Psoas muscle (tissue), 8 donors: ENCODE data around the gene NMNAT3. TPM values are rescaled to one million over a fixed set of nuclear protein-coding genes. Genes with fewer than 3 reads are reported as not detected.

Source experiments
- ATAC-seq, 4 donors: fragments of 200-7000 bp; cut with Tn5 transposase; one replicate each; pipeline ENCODE4 v1.9.1; 2020; ENCODE audit warnings: moderate library complexity in 3 of 4, mild to moderate bottlenecking in 2 of 4
- DNase-seq, 2 donors: peaks; one replicate each; pipeline ENCODE4 v3.0.0-alpha.2; 2020
- H3K27ac ChIP-seq: fragments of 200-600 bp; one replicate; pipeline ENCODE4 v1.8.0; 2022
- H3K27me3 ChIP-seq, 3 donors: fragments of 200-600 bp in 1 of 3; one replicate each; pipeline versions ENCODE4 v1.6.1 to v1.8.0; 2013 to 2022; ENCODE audit warnings: low read length in 2 of 3, mild to moderate bottlenecking in 2 of 3, moderate library complexity in 1 of 3; ENCODE audit not compliant: insufficient read depth in 3 of 3
- H3K36me3 ChIP-seq, 2 donors: fragments of 200-600 bp in 1 of 2; one replicate each; pipeline versions ENCODE4 v1.6.1 to v1.8.0; 2013 to 2022; ENCODE audit warnings: low read depth in 1 of 2, mild to moderate bottlenecking in 1 of 2, moderate library complexity in 1 of 2; ENCODE audit not compliant: insufficient read depth in 1 of 2
- H3K4me1 ChIP-seq: fragments of 200-600 bp; one replicate; pipeline ENCODE4 v1.8.0; 2022
- H3K4me3 ChIP-seq: fragments of 200-600 bp; one replicate; pipeline ENCODE4 v1.8.0; 2022; ENCODE audit warnings: mild to moderate bottlenecking
- H3K9me3 ChIP-seq: fragments of 200-600 bp; one replicate; pipeline ENCODE4 v1.8.0; 2022
- CTCF ChIP-seq: fragments of 200-600 bp; IDR thresholded peaks from one replicate; pipeline ENCODE4 v1.8.0; 2022; ENCODE audit warnings: antibody characterized with exemption
- WGBS, 3 donors: extraction: QIAGEN DNeasy Blood & Tissue Kit; methylation state at CpG; one replicate each; pipeline versions ENCODE4 v1.1.6 to v1.1.7; 2013; 5-methylcytosine and 5-hydroxymethylcytosine counted together
- intact Hi-C, 2 donors: fragments of 100-400 bp; cut with DNase I; formaldehyde crosslinking; loops; one replicate each; pipeline versions ENCODE4 v1.11.0 to v1.14.2; 2022
- polyA plus RNA-seq, 3 donors: library from polyadenylated mRNA; stranded (reverse); fragments of 200-250 nt; gene quantifications; one replicate each; pipeline ENCODE4 v1.2.3, GENCODE V29; 2013
- total RNA-seq, 4 donors: library from RNA; stranded (reverse); fragmentation: NEBNext Ultra II Directional in 2 of 4; extraction: Animal tissue kit (Norgen Biotek cat#: 25700) in 2 of 4; gene quantifications; one replicate each; pipeline versions ENCODE4 v1.2.1 to v1.2.4, GENCODE V29; 2021 to 2023
- donor health status: healthy with polysubstance abuse.
- donor health status: DM: no; HTN: no; CAD: no; lungs with moderate emphysema.
- donor health status: Bipolar disorder and iron deficiency.
- donor health status: healthy.
- donor health status: DM: yes; HTN: yes; CAD: no.
- donor health status: DM: no; HTN: no; CAD: no.
- donor health status: DM: no; HTN: no; CAD: no.
- donor health status: DM: yes; HTN: yes; CAD: no.

Gene NMNAT3
- total and polyA plus RNA-seq, 7 donors, result 6.0 to 14.2 (median 8.9) TPM

- Histone ChIP-seq H3K27ac (no peak overlapping the region), H3K27me3 (no peaks in the 10 kb centered on the region), H3K4me3 (no peak overlapping the region), H3K36me3 (no peaks in the 10 kb centered on the region), H3K9me3 (no peaks in the 10 kb centered on the region), H3K4me1 (no peaks in the 10 kb centered on the region)
- DNase-seq (no peak), ATAC-seq (no peak)
- 92 to 96% (median 94%) methylated on average over 6 of the region's 6 CpGs for WGBS, 3 donors
- intact Hi-C loops, result no loop called here
- no peak for TF ChIP-seq CTCF
Observed at GRCh38 chr3:139633511-139633910, 44.3 kb downstream of the NMNAT3 start.

- intact Hi-C loops, result no loop called here
- TF ChIP-seq CTCF, result no peak
- ATAC-seq, result no peak
- Histone ChIP-seq H3K4me3 (no peak overlapping the region), H3K27me3 (no peaks in the 10 kb centered on the region), H3K36me3 (no peaks in the 10 kb centered on the region), H3K9me3 (no peaks in the 10 kb centered on the region), H3K4me1 (no peaks in the 10 kb centered on the region), H3K27ac (no peak overlapping the region)
- DNase-seq, result no peak
- 70 to 80% (median 79%) methylated on average over 4 of the region's 4 CpGs for WGBS, 3 donors
Observed at GRCh38 chr3:139630542-139630941, 47.2 kb downstream of the NMNAT3 start.

GRCh38 chr3:139629033-139629432 lies 48.7 kb downstream of the NMNAT3 start:
- DNase-seq, result no peak
- Histone ChIP-seq H3K9me3 (no peaks in the 10 kb centered on the region), H3K4me3 (no peak overlapping the region), H3K36me3 (no peaks in the 10 kb centered on the region), H3K4me1 (no peaks in the 10 kb centered on the region), H3K27ac (no peak overlapping the region), H3K27me3 (no peaks in the 10 kb centered on the region)
- TF ChIP-seq CTCF, result no peak
- 72 to 85% (median 79%) methylated on average over 3 of the region's 3 CpGs for WGBS, 3 donors
- no peak for ATAC-seq
- intact Hi-C loops, result no loop called here

- H3K36me3 ChIP-seq, result no peaks in the 10 kb centered on the region
- intact Hi-C loops, result no loop called here
- no peak overlapping the region for H3K4me3 ChIP-seq
- TF ChIP-seq CTCF, result no peak
- DNase-seq (no peak), ATAC-seq (no peak)
- no peaks in the 10 kb centered on the region for H3K4me1 ChIP-seq
- no peaks in the 10 kb centered on the region for H3K9me3 ChIP-seq
- no peaks in the 10 kb centered on the region for H3K27me3 ChIP-seq
- no peak overlapping the region for H3K27ac ChIP-seq
- WGBS, 3 donors, result 63 to 72% (median 66%) methylated on average over 5 of the region's 5 CpGs
Observed at GRCh38 chr3:139627759-139628158, 50.0 kb downstream of the NMNAT3 start.

GRCh38 chr3:139620438-139620837 lies 57.3 kb downstream of the NMNAT3 start:
- ATAC-seq, result no peak
- WGBS, 3 donors, result 80 to 88% (median 86%) methylated on average over 3 of the region's 3 CpGs
- intact Hi-C loops, result no loop called here
- no peak for TF ChIP-seq CTCF
- H3K4me3 ChIP-seq, result no peak overlapping the region
- no peak overlapping the region for H3K27ac ChIP-seq
- no peak for DNase-seq
- peaks cover 0 to 5% of the 10 kb centered on the region in 2 donors for H3K36me3 ChIP-seq
- no peaks in the 10 kb centered on the region for H3K4me1 ChIP-seq
- no peaks in the 10 kb centered on the region for H3K27me3 ChIP-seq
- no peaks in the 10 kb centered on the region for H3K9me3 ChIP-seq
